Lower leg skin (tissue), 3 donors: ENCODE data around the gene RAP1GAP2.

Source experiments
- CTCF ChIP-seq, 3 donors: fragments of 450-650 bp; IDR thresholded peaks; one replicate each; pipeline ENCODE4 v1.5.1; 2016; ENCODE audit warnings: antibody characterized with exemption in 3 of 3, mild to moderate bottlenecking in 3 of 3, moderate library complexity in 2 of 3
- POLR2A ChIP-seq, 2 donors: fragments of 450-650 bp; IDR thresholded peaks; one replicate each; pipeline ENCODE4 v1.6.1; 2016 to 2017; ENCODE audit warnings: antibody characterized with exemption in 2 of 2, mild to moderate bottlenecking in 1 of 2, moderate library complexity in 1 of 2

GRCh38 chr17:2929881-2930533 is 133.8 kb downstream of the RAP1GAP2 start:
- no peak for TF ChIP-seq POLR2A (IDR thresholded peaks at IDR 0.05)
- peak in 1 of 3 donors; percentile 8 for TF ChIP-seq CTCF (IDR thresholded peaks at IDR 0.05)
